HCT116 (cell line): ENCODE measurements around the gene HUNK. TPM values are rescaled to one million over a fixed set of nuclear protein-coding genes. Genes with fewer than 3 reads are reported as not detected.

Experiments used
- ATAC-seq: fragments of 200-7000 bp; cut with Tn5 transposase; 2 replicates; pipeline ENCODE4 v1.9.1; 2020; ENCODE audit warnings: mild to moderate bottlenecking, moderate library complexity
- BruUV-seq: library from RNA; stranded (reverse); fragments of 400-500 nt; replicated peaks from 2 replicates; lab custom pipeline; 2021; lab: Mats Ljungman, UMichigan
- CTCF ChIA-PET: fragments of 300-600 bp; sonication (Branson Sonifier 250); formaldehyde crosslinking; loops from one replicate; lab custom pipeline; 2021; ENCODE audit warnings: antibody characterized with exemption; lab: Charles Lee
- POLR2A ChIA-PET: fragments of 300-600, 350-600 bp; sonication (Branson Sonifier 250); formaldehyde crosslinking; loops from one replicate; lab custom pipeline; 2021; ENCODE audit warnings: antibody characterized with exemption; lab: Charles Lee
- RAD21 ChIA-PET, 2 experiments: fragments of 300-600 bp; sonication (Branson Sonifier 250); formaldehyde crosslinking; loops; one replicate each; lab custom pipeline; 2023; ENCODE audit warnings: low total read pairs in 2 of 2; ENCODE audit not compliant: uncharacterized antibody in 2 of 2, unreplicated experiment in 2 of 2, low non-redundant PET in 1 of 2; lab: Charles Lee
- DNase-seq: peaks from one replicate; pipeline ENCODE4 v3.0.0-alpha.2; 2010; ENCODE audit warnings: low read depth, low spot score
- H2AFZ ChIP-seq: fragments of 200-600 bp; shearing (Covaris generic), sonication (generic); 2 replicates; pipeline ENCODE4 v1.6.1; 2017; ENCODE audit warnings: low read depth, mixed run types, mixed read lengths, antibody characterized with exemption, low read length; ENCODE audit not compliant: poor library complexity, severe bottlenecking
- H3K27ac ChIP-seq: 2 replicates; pipeline ENCODE4 v1.5.1; 2012; ENCODE audit warnings: low read depth, low read length
- H3K27me3 ChIP-seq: fragments of 200-600 bp; sonication (generic); 2 replicates; pipeline ENCODE4 v1.6.1; 2016; ENCODE audit warnings: mixed run types, low read length, mixed read lengths; ENCODE audit not compliant: insufficient read depth
- H3K36me3 ChIP-seq, 2 experiments: fragments of 200-500 bp in 1 of 2; fragments of 200-600 bp in 1 of 2; sonication (Bioruptor generic) in 1 of 2; sonication (generic) in 1 of 2; 2 replicates each; pipeline versions ENCODE4 v1.5.1 to v1.6.1; 2014 to 2016; ENCODE audit warnings: low read length in 2 of 2, inconsistent platforms in 1 of 2, mixed read lengths in 1 of 2, mixed run types in 1 of 2; ENCODE audit not compliant: insufficient read depth in 2 of 2, control insufficient read depth in 1 of 2
- H3K4me1 ChIP-seq, 2 experiments: fragments of 200-600 bp in 1 of 2; sonication (generic) in 1 of 2; 2 replicates each; pipeline versions ENCODE4 v1.5.1 to v1.6.1; 2012 to 2017; ENCODE audit warnings: low read length in 2 of 2, inconsistent platforms in 1 of 2, mild to moderate bottlenecking in 1 of 2, mixed read lengths in 1 of 2, mixed run types in 1 of 2, moderate library complexity in 1 of 2; ENCODE audit not compliant: insufficient read depth in 2 of 2, control insufficient read depth in 1 of 2
- H3K4me2 ChIP-seq: fragments of 200-600 bp; sonication (generic); 2 replicates; pipeline ENCODE4 v1.6.1; 2017; ENCODE audit warnings: mixed run types, low read length, mixed read lengths
- H3K4me3 ChIP-seq, 2 experiments: fragments of 200-600 bp in 1 of 2; sonication (generic) in 1 of 2; replicated peaks in 1 of 2; 2 replicates each; pipeline ENCODE4 v1.5.1; 2011 to 2016; ENCODE audit warnings: low read length in 2 of 2, control low read depth in 1 of 2, low read depth in 1 of 2, mild to moderate bottlenecking in 1 of 2, mixed read lengths in 1 of 2, mixed run types in 1 of 2
- H3K79me2 ChIP-seq: fragments of 200-600 bp; sonication (generic); 2 replicates; pipeline ENCODE4 v1.6.1; 2017; ENCODE audit warnings: mild to moderate bottlenecking, mixed run types, low read length, moderate library complexity, mixed read lengths; ENCODE audit not compliant: insufficient read depth
- H3K9ac ChIP-seq: fragments of 200-600 bp; sonication (generic); 2 replicates; pipeline ENCODE4 v1.6.1; 2016; ENCODE audit warnings: low read length, mixed read lengths
- H3K9me2 ChIP-seq: fragments of 200-600 bp; sonication (generic), shearing (Covaris generic); 2 replicates; pipeline ENCODE4 v1.6.1; 2017; ENCODE audit warnings: mixed run types, mild to moderate bottlenecking, moderate library complexity; ENCODE audit not compliant: insufficient read depth
- H3K9me3 ChIP-seq, 2 experiments: fragments of 200-500 bp in 1 of 2; fragments of 200-600 bp in 1 of 2; sonication (Bioruptor generic) in 1 of 2; sonication (generic) in 1 of 2; 2 replicates each; pipeline ENCODE4 v1.6.1; 2014 to 2017; ENCODE audit warnings: low read length in 2 of 2, mixed read lengths in 2 of 2, inconsistent platforms in 1 of 2, low read depth in 1 of 2, mild to moderate bottlenecking in 1 of 2, mixed run types in 1 of 2, moderate library complexity in 1 of 2; ENCODE audit not compliant: control insufficient read depth in 1 of 2, insufficient read depth in 1 of 2
- H4K20me1 ChIP-seq: fragments of 200-600 bp; sonication (generic), shearing (Covaris generic); 2 replicates; pipeline ENCODE4 v1.6.1; 2017; ENCODE audit warnings: mixed run types, mild to moderate bottlenecking, moderate library complexity; ENCODE audit not compliant: insufficient read depth
- CEBPB ChIP-seq: IDR thresholded peaks from 2 replicates; pipeline ENCODE4 v1.6.1; 2012; ENCODE audit warnings: low read depth
- CTCF ChIP-seq, 3 experiments: fragments of 200-600 bp in 1 of 3; sonication (generic) in 1 of 3; IDR thresholded peaks in 2 of 3; conservative IDR thresholded peaks in 1 of 3; 2 replicates each; pipeline ENCODE4 v1.5.1; 2012 to 2017; ENCODE audit warnings: low read depth in 2 of 3, low read length in 2 of 3, antibody characterized with exemption in 1 of 3, borderline replicate concordance in 1 of 3, control low read depth in 1 of 3, mild to moderate bottlenecking in 1 of 3, mixed read lengths in 1 of 3, mixed run types in 1 of 3, moderate library complexity in 1 of 3; ENCODE audit not compliant: insufficient read depth in 1 of 3
- EGR1 ChIP-seq: IDR thresholded peaks from 2 replicates; pipeline ENCODE4 v1.6.1; 2012; ENCODE audit warnings: low read depth
- EZH2 ChIP-seq: fragments of 200-600 bp; sonication (generic); IDR thresholded peaks from 2 replicates; pipeline ENCODE4 v1.6.1; 2017; ENCODE audit warnings: antibody characterized with exemption, mixed run types
- EZH2phosphoT487 ChIP-seq: fragments of 200-600 bp; IDR thresholded peaks from 2 replicates; pipeline ENCODE4 v1.6.1; 2018; ENCODE audit warnings: antibody characterized with exemption, borderline replicate concordance
- FOSL1 ChIP-seq: IDR thresholded peaks from 2 replicates; pipeline ENCODE4 v1.6.1; 2012; ENCODE audit warnings: low read depth
- POLR2A ChIP-seq: IDR thresholded peaks from 2 replicates; pipeline ENCODE4 v1.7.0; 2011; ENCODE audit warnings: borderline replicate concordance; ENCODE audit not compliant: insufficient read depth, insufficient read length; ENCODE audit errors: extremely low read depth
- RAD21 ChIP-seq: IDR thresholded peaks from 2 replicates; pipeline ENCODE4 v1.6.1; 2012; ENCODE audit warnings: low read depth, mild to moderate bottlenecking
- REST ChIP-seq: IDR thresholded peaks from 2 replicates; pipeline ENCODE4 v1.6.1; 2012; ENCODE audit warnings: low read depth
- SIN3A ChIP-seq: IDR thresholded peaks from 2 replicates; pipeline ENCODE4 v1.6.1; 2012; ENCODE audit warnings: low read depth
- SP1 ChIP-seq: IDR thresholded peaks from 2 replicates; pipeline ENCODE4 v1.6.1; 2012; ENCODE audit warnings: low read depth
- SRF ChIP-seq: IDR thresholded peaks from 2 replicates; pipeline ENCODE4 v1.6.1; 2012; ENCODE audit warnings: low read depth
- TCF7L2 ChIP-seq: IDR thresholded peaks from 2 replicates; pipeline ENCODE4 v1.7.0; 2011; ENCODE audit warnings: borderline replicate concordance, inconsistent platforms; ENCODE audit not compliant: insufficient read depth, insufficient read length; ENCODE audit errors: extremely low read depth
- YY1 ChIP-seq: IDR thresholded peaks from 2 replicates; pipeline ENCODE4 v1.6.1; 2011; ENCODE audit warnings: low read length, low read depth, moderate library complexity, mild to moderate bottlenecking; ENCODE audit not compliant: insufficient replicate concordance; ENCODE audit errors: extremely low read depth
- ZBTB33 ChIP-seq: IDR thresholded peaks from 2 replicates; pipeline ENCODE4 v1.6.1; 2011; ENCODE audit warnings: mild to moderate bottlenecking, low read length, moderate library complexity; ENCODE audit not compliant: insufficient replicate concordance; ENCODE audit errors: extremely low read depth
- ZFX ChIP-seq: fragments of 450-650 bp; IDR thresholded peaks from 2 replicates; pipeline ENCODE4 v1.6.1; 2017
- ZNF274 ChIP-seq: fragments of 200-500 bp; sonication (Bioruptor generic); IDR thresholded peaks from 2 replicates; pipeline ENCODE4 v1.6.1; 2014; ENCODE audit warnings: mild to moderate bottlenecking, low read depth, low read length, inconsistent platforms
- intact Hi-C: fragments of 100-400 bp; cut with micrococcal nuclease; formaldehyde crosslinking; loops from 2 replicates; pipeline ENCODE4 v1.10.0; 2022
- total RNA-seq: library from RNA; stranded (reverse); gene quantifications from one replicate; pipeline ENCODE4 v1.2.1, GENCODE V29; 2021; ENCODE audit not compliant: unreplicated experiment

HUNK gene
- total RNA-seq, 1 experiment from 2014 or later, result not detected

- TF ChIP-seq REST (no peak), EZH2 (no peak), SRF (no peak), POLR2A (no peak), EZH2phosphoT487 (no peak), SIN3A (no peak)
Observed at GRCh38 chr21:31992391-31992790, 119.6 kb downstream of the HUNK start (continued).

GRCh38 chr21:31993826-31994825, 121.3 kb downstream of the HUNK start:
- no peak overlapping the region for H3K27ac ChIP-seq
- intact Hi-C loops, result no loop called here
- ATAC-seq (no peak), DNase-seq (no peak)
- H3K9me2 ChIP-seq, result no peaks in the 10 kb centered on the region
- H3K9me3 ChIP-seq, result no peaks in the 10 kb centered on the region
- no peaks in the 10 kb centered on the region for H3K79me2 ChIP-seq
- no peak overlapping the region for H3K4me3 ChIP-seq
- BruUV-seq, result no TSS peak
- no peak overlapping the region for H2AFZ ChIP-seq
- POLR2A ChIA-PET, result no interaction called here
- H3K4me2 ChIP-seq, result no peak overlapping the region
- peaks cover 29% of the 10 kb centered on the region for H3K27me3 ChIP-seq
- H3K36me3 ChIP-seq, result no peaks in the 10 kb centered on the region
- H3K4me1 ChIP-seq, result no peaks in the 10 kb centered on the region
- no peak overlapping the region for H3K9ac ChIP-seq
- CTCF ChIA-PET, result no interaction called here
- no peaks in the 10 kb centered on the region for H4K20me1 ChIP-seq
- RAD21 ChIA-PET, result no interaction called here
- TF ChIP-seq CTCF (IDR thresholded peaks at IDR 0.05 in 2 of 3, conservative IDR thresholded peaks at IDR 0.05 in 1 of 3; ENCODE audit: borderline replicate concordance in 1 of 3, insufficient read depth in 1 of 3, low read depth in 2 of 3, low read length in 2 of 3), result no peak
- TF ChIP-seq RAD21, result no peak
- no peak for TF ChIP-seq SIN3A
- TF ChIP-seq SP1, result no peak
- no peak for TF ChIP-seq ZNF274
- TF ChIP-seq YY1, result no peak
- TF ChIP-seq EGR1, result no peak
- TF ChIP-seq TCF7L2, result no peak
- no peak for TF ChIP-seq FOSL1
- TF ChIP-seq ZBTB33, result no peak
- no peak for TF ChIP-seq ZFX
- no peak for TF ChIP-seq EZH2
- TF ChIP-seq CEBPB, result no peak
